H9 (cell line): ENCODE results near the gene MAML1. TPM values are rescaled to one million over a fixed set of nuclear protein-coding genes. Genes with fewer than 3 reads are reported as not detected.
A peak's percentile ranks its signal among the peaks of the same experiment; 100 is the strongest.

ENCODE experiments used
- DNase-seq: peaks from one replicate; pipeline ENCODE4 v3.0.0-alpha.2; 2017
- H2AFZ ChIP-seq: one replicate; pipeline ENCODE4 v1.6.1; 2013; ENCODE audit warnings: mild to moderate bottlenecking, low read length, control low read depth, moderate library complexity
- H2AK5ac ChIP-seq: 2 replicates; pipeline ENCODE4 v1.6.1; 2013; ENCODE audit warnings: low read length, control low read depth, mixed read lengths; ENCODE audit not compliant: insufficient read length
- H2BK120ac ChIP-seq: one replicate; pipeline ENCODE4 v1.6.1; 2013; ENCODE audit warnings: low read depth, mild to moderate bottlenecking, low read length, control low read depth, inconsistent platforms; ENCODE audit not compliant: poor library complexity, severe bottlenecking
- H2BK12ac ChIP-seq: 2 replicates; pipeline ENCODE4 v1.6.1; 2013; ENCODE audit warnings: low read length, control low read depth, mixed read lengths, low read depth; ENCODE audit not compliant: insufficient read length
- H2BK15ac ChIP-seq: 2 replicates; pipeline ENCODE4 v1.6.1; 2013; ENCODE audit warnings: low read depth, low read length, control low read depth
- H2BK20ac ChIP-seq: one replicate; pipeline ENCODE4 v1.6.1; 2013; ENCODE audit warnings: low read depth, mild to moderate bottlenecking, low read length, control low read depth, inconsistent platforms; ENCODE audit not compliant: poor library complexity, severe bottlenecking
- H2BK5ac ChIP-seq: 2 replicates; pipeline ENCODE4 v1.6.1; 2013; ENCODE audit warnings: low read length, control low read depth, mixed read lengths; ENCODE audit not compliant: insufficient read length
- H3K14ac ChIP-seq: 2 replicates; pipeline ENCODE4 v1.6.1; 2013; ENCODE audit warnings: low read length, control low read depth; ENCODE audit not compliant: insufficient read depth
- H3K18ac ChIP-seq: 2 replicates; pipeline ENCODE4 v1.6.1; 2013; ENCODE audit warnings: low read depth, mild to moderate bottlenecking, mixed read lengths, low read length, control low read depth; ENCODE audit not compliant: insufficient read length
- H3K23ac ChIP-seq: 2 replicates; pipeline ENCODE4 v1.6.1; 2013; ENCODE audit warnings: low read length, control low read depth, mixed read lengths, low read depth; ENCODE audit not compliant: insufficient read length
- H3K23me2 ChIP-seq: 2 replicates; pipeline ENCODE4 v1.6.1; 2013; ENCODE audit warnings: low read depth, mild to moderate bottlenecking, mixed read lengths, low read length, control low read depth; ENCODE audit not compliant: insufficient read length, poor library complexity, severe bottlenecking
- H3K27ac ChIP-seq: 2 replicates; pipeline ENCODE4 v1.5.1; 2013; ENCODE audit warnings: low read length, control low read depth, mixed read lengths, low read depth; ENCODE audit not compliant: insufficient read length
- H3K27me3 ChIP-seq: 2 replicates; pipeline ENCODE4 v1.6.1; 2013; ENCODE audit warnings: low read length, control low read depth, inconsistent platforms; ENCODE audit not compliant: insufficient read depth
- H3K4ac ChIP-seq: 2 replicates; pipeline ENCODE4 v1.6.1; 2013; ENCODE audit warnings: low read depth, mild to moderate bottlenecking, control low read depth, inconsistent platforms, low read length, moderate library complexity
- H3K4me1 ChIP-seq: 2 replicates; pipeline ENCODE4 v1.6.1; 2013; ENCODE audit warnings: low read length, control low read depth, inconsistent platforms; ENCODE audit not compliant: insufficient read depth
- H3K4me2 ChIP-seq: 2 replicates; pipeline ENCODE4 v1.6.1; 2013; ENCODE audit warnings: low read length, control low read depth, mixed read lengths; ENCODE audit not compliant: insufficient read length, insufficient read depth
- H3K56ac ChIP-seq: 2 replicates; pipeline ENCODE4 v1.6.1; 2013; ENCODE audit warnings: low read depth, mild to moderate bottlenecking, mixed read lengths, low read length, control low read depth; ENCODE audit not compliant: insufficient read length
- H3K79me1 ChIP-seq: 2 replicates; pipeline ENCODE4 v1.6.1; 2013; ENCODE audit warnings: low read depth, mild to moderate bottlenecking, moderate library complexity, low read length, control low read depth, inconsistent platforms; ENCODE audit not compliant: insufficient read depth, poor library complexity, severe bottlenecking
- H3K79me2 ChIP-seq: 2 replicates; pipeline ENCODE4 v1.6.1; 2013; ENCODE audit warnings: low read length, control low read depth, inconsistent platforms; ENCODE audit not compliant: insufficient read depth
- H3K9ac ChIP-seq: 2 replicates; pipeline ENCODE4 v1.6.1; 2013; ENCODE audit warnings: low read length, control low read depth, mixed read lengths; ENCODE audit not compliant: insufficient read length; ENCODE audit errors: extremely low read depth
- H3K9me3 ChIP-seq: one replicate; pipeline ENCODE4 v1.6.1; 2013; ENCODE audit warnings: low read depth, low read length, inconsistent platforms; ENCODE audit not compliant: control insufficient read depth
- H3T11ph ChIP-seq: one replicate; pipeline ENCODE4 v1.6.1; 2013; ENCODE audit warnings: mild to moderate bottlenecking, low read length, control low read depth, inconsistent platforms
- H4K20me1 ChIP-seq: one replicate; pipeline ENCODE4 v1.6.1; 2013; ENCODE audit not compliant: control insufficient read depth, insufficient read length, insufficient read depth
- H4K5ac ChIP-seq: 2 replicates; pipeline ENCODE4 v1.6.1; 2013; ENCODE audit warnings: low read depth, mild to moderate bottlenecking, mixed read lengths, low read length, control low read depth; ENCODE audit not compliant: insufficient read length
- H4K8ac ChIP-seq: replicated peaks from 2 replicates; pipeline ENCODE4 v1.6.1; 2013; ENCODE audit warnings: low read length, control low read depth, mixed read lengths, low read depth; ENCODE audit not compliant: insufficient read length
- H4K91ac ChIP-seq: 2 replicates; pipeline ENCODE4 v1.6.1; 2013; ENCODE audit warnings: low read depth, mild to moderate bottlenecking, moderate library complexity, mixed read lengths, low read length, control low read depth; ENCODE audit not compliant: insufficient read length
- H3K27ac Mint-ChIP-seq, 3 experiments: 2 replicates in 2 of 3; 3 replicates in 1 of 3; pipeline ENCODE4 v1.8.0; 2020 to 2021; ENCODE audit warnings: mixed read lengths in 3 of 3, mild to moderate bottlenecking in 1 of 3, moderate library complexity in 1 of 3
- H3K27me3 Mint-ChIP-seq: 2 replicates; pipeline ENCODE4 v1.8.0; 2021; ENCODE audit warnings: low read depth, mild to moderate bottlenecking, moderate library complexity, mixed read lengths
- H3K36me3 Mint-ChIP-seq, 3 experiments: 2 replicates in 2 of 3; 3 replicates in 1 of 3; pipeline ENCODE4 v1.8.0; 2020 to 2021; ENCODE audit warnings: low read depth in 3 of 3, mixed read lengths in 3 of 3; ENCODE audit not compliant: insufficient read depth in 1 of 3
- H3K4me1 Mint-ChIP-seq, 2 experiments: 2 replicates each; pipeline ENCODE4 v1.8.0; 2020; ENCODE audit warnings: mixed read lengths in 2 of 2
- H3K4me3 Mint-ChIP-seq, 2 experiments: 2 replicates in 1 of 2; 3 replicates in 1 of 2; pipeline ENCODE4 v1.8.0; 2020 to 2021; ENCODE audit warnings: mild to moderate bottlenecking in 2 of 2, mixed read lengths in 2 of 2, moderate library complexity in 1 of 2
- H3K9me3 Mint-ChIP-seq, 2 experiments: 2 replicates in 1 of 2; 3 replicates in 1 of 2; pipeline ENCODE4 v1.8.0; 2020; ENCODE audit warnings: mild to moderate bottlenecking in 2 of 2, mixed read lengths in 2 of 2, moderate library complexity in 1 of 2
- WGBS: extraction: QIAGEN DNeasy Blood & Tissue Kit; methylation state at CpG from one replicate; pipeline ENCODE4 v1.1.7; 2013; ENCODE audit warnings: missing lambda C conversion rate, low lambda C conversion rate, mixed read lengths; ENCODE audit not compliant: insufficient read length; ENCODE audit errors: extremely low coverage; 5-methylcytosine and 5-hydroxymethylcytosine counted together
- total RNA-seq: library from RNA; stranded (reverse); gene quantifications from 2 replicates; pipeline ENCODE4 v1.2.1, GENCODE V29; 2021
- TF ChIP-seq, protein P1 (sequence below): fragments of 200-600 bp; sonication (generic); conservative IDR thresholded peaks from 3 replicates; pipeline ENCODE4 v1.8.0; 2021; ENCODE audit warnings: antibody characterized with exemption, mild to moderate bottlenecking

The MAML1 gene
- total RNA-seq, 1 experiment from 2014 or later = 50.8 TPM

- H3T11ph ChIP-seq = no peak overlapping the region
- no peak overlapping the region for H3K4ac ChIP-seq
- no peak overlapping the region for H3K4me3 Mint-ChIP-seq
- H2BK15ac ChIP-seq = no peak overlapping the region
- no peak overlapping the region for H2AK5ac ChIP-seq
- H4K5ac ChIP-seq = no peak overlapping the region
- no peak overlapping the region for H3K27ac ChIP-seq
- H3K23ac ChIP-seq = no peak overlapping the region
- no peaks in the 10 kb centered on the region for H3K9me3 Mint-ChIP-seq
- no peak overlapping the region for H2BK5ac ChIP-seq
- no peak overlapping the region for H3K56ac ChIP-seq
- no peaks in the 10 kb centered on the region for H4K20me1 ChIP-seq
- no peaks in the 10 kb centered on the region for H3K9me3 ChIP-seq
- TF ChIP-seq, protein P1, sequence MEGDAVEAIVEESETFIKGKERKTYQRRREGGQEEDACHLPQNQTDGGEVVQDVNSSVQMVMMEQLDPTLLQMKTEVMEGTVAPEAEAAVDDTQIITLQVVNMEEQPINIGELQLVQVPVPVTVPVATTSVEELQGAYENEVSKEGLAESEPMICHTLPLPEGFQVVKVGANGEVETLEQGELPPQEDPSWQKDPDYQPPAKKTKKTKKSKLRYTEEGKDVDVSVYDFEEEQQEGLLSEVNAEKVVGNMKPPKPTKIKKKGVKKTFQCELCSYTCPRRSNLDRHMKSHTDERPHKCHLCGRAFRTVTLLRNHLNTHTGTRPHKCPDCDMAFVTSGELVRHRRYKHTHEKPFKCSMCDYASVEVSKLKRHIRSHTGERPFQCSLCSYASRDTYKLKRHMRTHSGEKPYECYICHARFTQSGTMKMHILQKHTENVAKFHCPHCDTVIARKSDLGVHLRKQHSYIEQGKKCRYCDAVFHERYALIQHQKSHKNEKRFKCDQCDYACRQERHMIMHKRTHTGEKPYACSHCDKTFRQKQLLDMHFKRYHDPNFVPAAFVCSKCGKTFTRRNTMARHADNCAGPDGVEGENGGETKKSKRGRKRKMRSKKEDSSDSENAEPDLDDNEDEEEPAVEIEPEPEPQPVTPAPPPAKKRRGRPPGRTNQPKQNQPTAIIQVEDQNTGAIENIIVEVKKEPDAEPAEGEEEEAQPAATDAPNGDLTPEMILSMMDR = no peak
- H4K8ac ChIP-seq = no peak overlapping the region
- no peak overlapping the region for H2AFZ ChIP-seq
- H3K79me2 ChIP-seq = peaks cover 5% of the 10 kb centered on the region
- no peak overlapping the region for H2BK120ac ChIP-seq
- H3K27me3 ChIP-seq = no peaks in the 10 kb centered on the region
- peak overlapping the region in 1 of 3 experiments; percentile 7; a peak in 1 of 7 replicates for H3K27ac Mint-ChIP-seq
- H3K18ac ChIP-seq = no peak overlapping the region
- H4K91ac ChIP-seq = no peak overlapping the region
- peaks cover 4% of the 10 kb centered on the region for H3K23me2 ChIP-seq
- no peaks in the 10 kb centered on the region for H3K27me3 Mint-ChIP-seq
- H3K14ac ChIP-seq = no peak overlapping the region
- no peaks in the 10 kb centered on the region for H3K4me1 ChIP-seq
- no peaks in the 10 kb centered on the region for H3K79me1 ChIP-seq
- peaks cover 4 to 9% of the 10 kb centered on the region in 2 experiments; a peak in 3 of 4 replicates for H3K4me1 Mint-ChIP-seq
- no peak overlapping the region for H2BK20ac ChIP-seq
- 100% methylated on average over 1 of the region's 6 CpGs for WGBS
- no peak for DNase-seq
- peaks cover 0 to 5% (median 2%) of the 10 kb centered on the region in 3 experiments; a peak in 3 of 7 replicates for H3K36me3 Mint-ChIP-seq
- no peak overlapping the region for H3K4me2 ChIP-seq
- no peak overlapping the region for H2BK12ac ChIP-seq
- no peak overlapping the region for H3K9ac ChIP-seq
These were observed 38.1 kb upstream of the MAML1 start for GRCh38 chr5:179694561-179694960.
